Stimulated activated CD4-positive, alpha-beta T cell treated with anti-CD3 and anti-CD28 coated beads, Interleukin-1b, Interleukin-23, amount 100 ng/mL, for 4 hours (primary cell): ENCODE results near the gene EPG5.
"Not testable (repeated sequence)": the region's sequence is repeated elsewhere in the genome, so short reads cannot be mapped to it uniquely, and the experiment has no call there.

Source experiments
- DNase-seq, 2 donors: peaks; one replicate each; pipeline ENCODE4 v3.0.0-alpha.2; 2020; ENCODE audit warnings: low read depth in 2 of 2

EPG5 gene

DNA sequence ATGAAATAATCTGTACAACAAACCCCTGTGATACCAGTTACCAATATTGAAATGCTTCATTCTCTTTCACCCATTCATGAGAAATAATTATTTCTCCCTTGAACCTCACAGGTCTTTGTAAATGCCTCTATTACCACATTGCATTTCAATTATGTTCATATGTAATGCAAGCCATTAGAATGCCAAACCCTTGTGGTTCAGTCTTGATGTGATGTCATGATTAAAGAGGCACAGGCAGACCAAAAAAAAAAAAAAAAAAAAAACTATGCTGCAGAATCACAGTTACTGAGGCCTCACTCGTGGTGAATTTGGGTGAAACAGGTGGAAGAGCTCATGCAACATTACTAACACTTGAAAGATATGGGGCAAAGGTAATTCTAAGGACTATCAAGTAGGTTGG lies 9.4 kb upstream of the EPG5 start:
- no peak for DNase-seq

GRCh38 chr18:45974088-45974536 lies 7.0 kb upstream of the EPG5 start:
- peak; percentile 18 to 57 for DNase-seq

- not testable (repeated sequence) for DNase-seq
These were observed 2.2 kb downstream of the EPG5 start for GRCh38 chr18:45964913-45965312.

DNA sequence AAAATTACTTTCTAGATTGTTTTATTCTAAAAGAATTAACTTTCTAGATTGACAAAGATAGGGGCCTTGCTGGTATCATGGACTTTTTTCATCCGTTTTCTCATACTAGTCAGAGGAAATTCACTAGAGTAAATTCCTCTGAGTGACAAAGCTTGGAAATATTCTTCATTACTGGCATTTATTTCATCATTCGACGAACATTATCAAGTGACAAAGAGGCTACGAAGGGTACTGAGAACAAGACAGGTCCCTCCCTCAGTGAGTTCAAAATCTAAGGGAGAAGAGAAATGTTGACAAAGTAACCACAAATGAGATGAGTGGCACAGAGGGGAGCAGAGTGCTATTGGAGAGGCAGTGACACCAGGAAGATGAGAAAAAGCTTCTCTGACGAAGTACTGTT lies 4.3 kb downstream of the EPG5 start:
- no peak for DNase-seq

DNA sequence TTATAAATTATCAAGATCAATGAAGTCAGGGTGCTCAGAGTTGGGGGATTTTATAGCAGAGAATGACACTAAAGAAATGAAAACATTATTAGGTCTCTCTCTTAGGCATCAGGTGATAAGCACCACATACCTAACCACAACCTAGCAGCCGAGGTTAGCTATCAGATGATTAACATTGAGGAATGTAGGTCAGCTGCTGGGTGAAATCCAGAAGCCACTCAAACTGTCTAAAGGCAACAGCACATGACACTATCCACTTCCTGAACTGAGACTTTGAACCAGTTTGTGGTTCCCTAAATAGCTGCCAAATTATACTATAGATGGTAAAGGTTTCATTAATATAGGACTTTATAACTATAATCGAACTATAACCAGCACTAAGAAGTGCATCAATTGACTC lies 4.7 kb downstream of the EPG5 start:
- DNase-seq: no peak

GRCh38 chr18:45959484-45959883 lies 7.6 kb downstream of the EPG5 start:
- not testable (repeated sequence) for DNase-seq

DNA sequence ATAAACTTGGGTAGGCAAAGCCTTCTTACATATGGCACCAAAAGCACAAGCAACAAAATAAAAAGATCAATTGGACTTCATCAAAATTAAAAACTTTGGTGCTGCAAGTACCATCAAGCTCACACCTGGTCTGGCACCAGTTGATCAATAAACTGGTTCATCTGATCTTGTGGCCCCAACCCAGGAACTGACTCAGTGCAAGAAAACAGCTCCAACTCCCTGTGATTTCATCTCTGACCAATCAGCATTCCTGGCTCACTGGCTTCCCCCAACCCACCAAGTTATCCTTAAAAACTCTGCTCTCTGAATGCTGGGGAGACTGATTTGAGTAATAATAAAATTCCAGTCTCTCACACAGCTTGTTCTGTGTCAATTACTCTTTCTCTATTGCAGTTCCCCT lies 8.4 kb downstream of the EPG5 start:
- DNase-seq: no peak

DNA sequence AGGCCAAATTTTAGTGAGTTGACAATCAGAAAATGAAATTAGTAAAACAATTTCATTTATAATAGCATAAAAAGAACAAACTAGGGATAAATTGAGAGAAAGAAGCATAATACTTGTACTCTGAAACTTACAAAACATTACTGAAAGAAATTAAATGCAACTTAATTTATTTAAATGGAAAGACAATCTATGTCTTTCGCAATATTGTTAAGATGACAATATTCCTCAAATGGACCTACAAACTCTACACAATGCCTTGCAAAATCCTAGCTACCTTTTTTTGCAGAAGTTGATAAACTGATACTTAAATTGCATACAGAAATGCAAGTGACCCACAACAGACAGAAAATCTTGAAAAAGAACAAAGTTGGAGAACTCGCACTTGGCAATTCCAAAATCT lies 9.1 kb downstream of the EPG5 start:
- DNase-seq: no peak

DNA sequence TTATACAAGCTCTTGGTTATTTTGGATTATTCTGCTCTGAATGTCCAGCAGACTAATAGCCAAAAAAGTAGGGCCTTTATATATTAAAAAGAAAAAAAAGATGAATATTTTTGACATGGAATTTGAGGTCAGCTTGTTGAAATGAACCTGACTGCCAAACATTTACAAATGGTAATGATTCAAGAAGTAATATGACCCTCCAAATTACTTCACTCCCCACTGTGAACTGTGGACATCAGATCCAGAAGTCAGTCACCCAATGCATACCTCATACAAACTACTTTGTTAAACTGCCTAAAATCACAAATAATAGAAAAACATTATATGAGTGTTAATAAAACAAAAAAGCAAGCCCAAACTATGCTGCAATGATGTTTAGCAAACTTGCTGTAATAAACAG lies 10.0 kb downstream of the EPG5 start:
- no peak for DNase-seq

- no peak for DNase-seq
These were observed 12.8 kb downstream of the EPG5 start for GRCh38 chr18:45954070-45954934.

- DNase-seq: no peak
These were observed 16.0 kb downstream of the EPG5 start for GRCh38 chr18:45951016-45951714.

- no peak for DNase-seq
These were observed 21.5 kb downstream of the EPG5 start for GRCh38 chr18:45945669-45946068.

DNA sequence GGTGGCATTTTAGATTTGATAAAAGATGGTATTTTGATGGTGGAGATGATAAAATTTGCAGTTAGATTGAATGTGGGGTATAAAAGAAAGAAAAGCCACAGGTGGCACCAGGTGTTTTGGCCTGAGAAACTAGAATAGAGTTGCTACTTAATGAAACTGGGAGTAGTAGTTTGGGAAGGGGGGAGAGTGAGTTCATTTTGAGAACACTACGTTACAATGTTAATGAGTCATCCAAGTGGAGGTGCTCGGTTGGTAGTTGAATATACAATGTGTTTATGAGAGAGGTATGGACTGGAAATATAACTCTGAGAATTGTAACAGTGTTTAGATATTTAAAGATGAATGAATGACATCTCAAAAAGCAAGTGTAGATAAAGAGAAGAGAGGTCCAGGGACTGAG lies 26.4 kb downstream of the EPG5 start:
- no peak for DNase-seq

DNA sequence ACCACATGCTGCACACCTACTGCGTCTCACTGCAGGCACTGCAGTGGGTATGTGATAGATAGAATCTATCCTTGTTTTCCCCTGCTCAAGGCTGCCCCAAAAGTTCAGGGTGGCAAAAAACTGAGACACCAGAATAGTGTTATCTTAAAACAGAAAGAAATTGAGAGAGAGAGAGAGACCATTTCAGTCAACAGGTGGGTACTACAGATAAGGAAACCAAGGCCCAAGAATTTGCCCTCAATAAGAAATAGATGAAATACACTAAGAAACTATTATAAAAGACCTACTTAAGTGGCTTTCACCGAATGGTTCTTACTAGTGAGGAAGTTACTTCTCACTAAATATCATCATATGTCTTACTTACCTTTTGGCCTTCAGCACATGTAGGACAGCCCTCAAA lies 27.9 kb downstream of the EPG5 start:
- DNase-seq: no peak

GRCh38 chr18:45938488-45938935 lies 28.6 kb downstream of the EPG5 start:
- DNase-seq: no peak

DNA sequence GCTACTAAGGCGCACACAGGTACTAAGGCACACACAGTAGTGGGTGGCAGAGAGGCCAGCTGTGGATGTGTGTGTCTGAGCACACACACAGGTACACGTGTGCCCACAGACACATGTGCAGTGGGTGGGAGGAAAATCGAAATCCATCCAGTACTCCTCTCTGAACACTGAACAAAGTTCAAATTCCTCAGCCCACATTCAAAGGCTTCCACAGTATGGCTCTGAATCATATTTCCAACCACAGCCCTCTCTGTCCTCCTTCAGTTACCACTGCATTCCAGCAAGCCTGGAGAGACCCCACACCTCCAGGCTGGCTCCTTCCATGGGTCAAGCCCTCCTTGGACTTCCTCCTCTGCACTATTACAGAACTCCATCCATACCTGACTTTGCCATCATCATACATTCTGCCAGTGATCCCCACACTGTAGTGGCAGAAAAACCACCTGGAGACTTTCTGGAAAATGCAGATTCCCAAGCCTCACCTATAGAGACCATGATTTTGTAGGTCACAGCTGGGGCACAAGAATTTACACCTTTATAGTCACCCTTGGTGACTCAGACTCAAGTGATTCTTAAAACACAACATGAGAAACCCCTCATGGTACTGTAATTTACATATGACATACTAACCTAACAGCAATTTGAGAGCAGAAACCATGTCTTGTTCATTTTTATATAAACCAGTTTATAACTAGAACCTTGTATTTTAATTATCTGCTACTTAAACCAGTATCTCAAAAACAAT lies 31.4 kb downstream of the EPG5 start:
- no peak for DNase-seq

- DNase-seq: no peak
These were observed 34.4 kb downstream of the EPG5 start for GRCh38 chr18:45932708-45933107.

- DNase-seq: no peak
These were observed 36.2 kb downstream of the EPG5 start for GRCh38 chr18:45930963-45931362.

- no peak for DNase-seq
These were observed 40.4 kb downstream of the EPG5 start for GRCh38 chr18:45926691-45927090.

DNA sequence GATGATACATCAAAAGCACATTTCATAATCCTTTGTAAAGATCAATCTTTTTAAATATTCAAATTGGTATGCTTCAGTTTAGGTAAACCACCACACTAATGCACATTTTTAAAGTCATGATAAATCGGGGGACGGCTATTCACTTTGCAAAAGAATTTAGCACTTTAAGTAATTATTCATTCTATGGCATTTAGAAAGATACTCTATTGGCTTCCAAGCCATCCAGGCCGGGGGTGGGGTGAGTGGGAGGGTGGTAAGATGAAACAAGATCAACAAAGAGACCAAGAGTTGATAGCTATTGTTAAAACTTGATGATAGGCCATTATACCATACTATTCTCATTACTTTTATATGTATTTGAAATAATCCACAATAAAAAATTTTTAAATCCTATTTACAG lies 41.0 kb downstream of the EPG5 start:
- DNase-seq: no peak

DNA sequence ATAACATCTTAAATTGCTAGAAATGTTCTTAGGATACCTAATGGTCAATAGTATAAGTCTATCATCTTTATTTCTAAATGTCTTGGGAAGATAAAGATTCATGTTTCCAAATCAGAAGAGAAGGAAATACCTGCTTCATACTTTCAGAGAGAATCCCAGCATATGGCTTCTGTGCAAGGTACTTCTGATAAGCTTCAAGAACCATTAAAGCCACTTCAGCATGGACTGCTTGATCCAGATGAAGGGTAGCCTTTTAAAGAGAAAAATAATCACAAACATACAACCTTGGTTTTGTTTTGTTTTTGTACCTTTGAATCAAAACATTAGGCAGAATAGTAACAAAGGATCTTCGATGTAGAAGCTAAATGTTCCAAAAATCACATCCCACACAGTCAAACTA lies 44.0 kb downstream of the EPG5 start:
- DNase-seq: no peak

DNA sequence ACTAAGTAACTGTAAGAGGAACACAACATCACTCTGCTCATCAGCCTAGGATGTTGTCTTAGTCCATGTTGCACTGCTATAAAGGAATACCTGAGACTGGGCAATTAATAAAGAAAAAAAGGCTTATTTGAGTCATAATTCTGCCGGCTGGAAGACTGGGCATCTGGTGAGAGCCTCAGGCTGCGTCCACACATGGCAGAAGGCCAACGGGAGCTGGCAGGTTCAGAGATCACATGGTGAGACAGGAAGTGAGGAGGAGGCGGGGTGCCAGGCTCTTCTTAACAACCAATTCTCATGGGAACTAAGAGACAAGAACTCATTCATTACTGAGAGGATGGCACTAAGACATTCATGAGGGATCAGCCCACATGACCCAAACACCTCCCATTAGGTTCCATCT lies 46.8 kb downstream of the EPG5 start:
- DNase-seq: no peak
